ENCODE results near the gene NELL2.
A peak's percentile ranks its signal among the peaks of the same experiment; 100 is the strongest.

NELL2 gene

GRCh38 chr12:44521702-44522101 is 354.4 kb downstream of the NELL2 start:
- DNase-seq = no peak

GRCh38 chr12:44519931-44520330 is 356.2 kb downstream of the NELL2 start:
- DNase-seq = no peak

DNA sequence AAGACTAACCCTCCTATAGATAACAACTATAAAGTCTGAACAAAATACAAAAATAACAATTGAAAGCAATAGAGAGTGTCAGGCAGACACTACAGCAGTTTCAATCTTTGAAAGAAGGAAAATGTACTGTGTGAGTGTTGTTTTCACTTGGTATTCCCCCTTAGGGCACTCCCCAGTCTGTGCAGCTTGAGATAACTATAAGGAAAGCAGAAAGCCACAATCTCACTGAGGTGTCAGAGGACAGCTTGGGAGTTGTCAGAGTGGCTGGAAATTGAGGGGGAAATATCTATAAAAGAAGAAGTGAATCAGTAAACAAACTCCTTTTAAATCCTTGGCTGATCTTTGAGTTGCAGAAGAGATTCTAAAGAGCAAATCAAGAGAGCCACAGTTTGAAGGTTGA is 364.8 kb downstream of the NELL2 start:
- DNase-seq = no peak

- DNase-seq = no peak
Measured at GRCh38 chr12:44510510-44510909, 365.6 kb downstream of the NELL2 start.

GRCh38 chr12:44510076-44510475 is 366.0 kb downstream of the NELL2 start:
- no peak for DNase-seq

- DNase-seq = no peak
Measured at GRCh38 chr12:44509471-44509870, 366.6 kb downstream of the NELL2 start.

DNA sequence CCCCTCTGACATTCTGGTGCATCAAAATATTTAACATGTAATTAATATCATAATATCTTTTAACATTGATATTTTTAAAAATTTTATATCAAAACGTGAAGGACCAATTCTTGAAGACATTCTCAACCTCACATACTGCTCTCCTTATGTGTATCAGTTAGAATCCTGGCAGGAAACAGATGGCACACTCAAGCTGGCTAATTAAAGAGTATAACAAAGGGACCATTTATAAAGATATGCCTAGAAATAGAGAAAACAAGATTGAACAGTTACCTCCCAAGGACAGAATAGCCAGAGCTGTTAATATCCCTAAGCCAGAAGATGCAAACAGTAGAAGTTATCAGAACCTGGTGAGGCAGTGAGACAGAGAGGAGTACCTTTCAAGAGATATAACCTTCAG is 368.7 kb downstream of the NELL2 start:
- DNase-seq = peak; percentile 60

DNA sequence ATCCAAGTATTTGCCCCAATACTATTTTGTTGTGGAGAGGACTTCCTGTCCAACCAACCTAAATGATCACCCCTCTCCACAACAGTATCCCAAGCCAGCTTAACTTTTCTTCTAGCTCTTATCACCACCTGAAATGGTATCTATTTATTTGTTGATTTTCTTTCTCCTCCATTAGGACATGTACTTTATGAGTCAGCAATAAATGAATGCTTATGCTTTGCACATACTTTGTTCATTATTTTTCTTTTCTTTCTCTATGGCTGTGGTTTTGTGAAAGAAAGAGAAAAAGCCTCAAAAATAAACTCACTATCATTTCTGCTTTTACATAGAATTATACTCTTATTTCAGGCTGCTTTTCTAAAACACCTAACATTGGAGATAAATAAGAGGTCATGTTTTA is 371.3 kb downstream of the NELL2 start:
- no peak for DNase-seq

GRCh38 chr12:44503329-44503728 is 372.8 kb downstream of the NELL2 start:
- no peak for DNase-seq

GRCh38 chr12:44502681-44503080 is 373.4 kb downstream of the NELL2 start:
- DNase-seq = no peak

GRCh38 chr12:44500423-44500822 is 375.7 kb downstream of the NELL2 start:
- DNase-seq = no peak

DNA sequence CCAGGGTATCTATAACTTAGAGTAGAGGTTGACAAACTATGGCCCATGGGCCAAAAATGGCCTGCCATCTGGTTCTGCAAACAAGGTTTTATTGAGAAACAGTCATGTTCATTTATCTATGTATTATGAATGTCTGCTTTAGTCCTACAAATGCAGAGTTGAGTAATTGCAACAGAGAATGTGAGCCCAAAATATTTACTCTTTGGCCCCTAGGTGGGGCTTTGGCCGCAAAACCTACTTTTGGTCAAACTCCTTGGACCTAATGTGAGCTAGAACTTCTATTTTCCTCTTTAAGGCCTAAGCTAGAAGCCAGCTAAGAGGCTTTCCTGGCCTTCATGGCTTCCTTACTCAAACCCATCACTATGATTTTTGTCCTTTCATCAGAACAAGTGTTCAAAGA is 379.1 kb downstream of the NELL2 start:
- DNase-seq = no peak

- DNase-seq = no peak
Measured at GRCh38 chr12:44490181-44490580, 385.9 kb downstream of the NELL2 start.

DNA sequence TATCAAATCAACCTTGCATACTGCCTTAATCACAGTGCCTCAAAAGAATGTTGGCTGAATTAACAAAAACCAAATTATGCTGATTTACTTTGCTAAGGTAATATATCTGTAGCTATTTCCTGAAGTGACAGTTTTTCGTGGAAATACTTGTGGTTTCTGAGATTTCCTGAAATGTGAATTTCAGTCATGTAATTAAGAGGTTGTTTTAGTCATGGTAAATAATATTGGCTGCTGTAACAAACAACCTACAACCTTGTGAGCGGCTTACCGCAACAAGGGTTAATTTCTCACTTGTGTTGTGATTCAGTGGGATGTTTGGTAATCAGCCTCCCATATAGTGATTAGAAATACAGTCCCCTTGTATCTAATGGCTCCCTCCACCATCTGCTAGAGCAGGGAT is 387.9 kb downstream of the NELL2 start:
- DNase-seq = no peak

- no peak for DNase-seq
Measured at GRCh38 chr12:44484862-44485261, 391.3 kb downstream of the NELL2 start.

DNA sequence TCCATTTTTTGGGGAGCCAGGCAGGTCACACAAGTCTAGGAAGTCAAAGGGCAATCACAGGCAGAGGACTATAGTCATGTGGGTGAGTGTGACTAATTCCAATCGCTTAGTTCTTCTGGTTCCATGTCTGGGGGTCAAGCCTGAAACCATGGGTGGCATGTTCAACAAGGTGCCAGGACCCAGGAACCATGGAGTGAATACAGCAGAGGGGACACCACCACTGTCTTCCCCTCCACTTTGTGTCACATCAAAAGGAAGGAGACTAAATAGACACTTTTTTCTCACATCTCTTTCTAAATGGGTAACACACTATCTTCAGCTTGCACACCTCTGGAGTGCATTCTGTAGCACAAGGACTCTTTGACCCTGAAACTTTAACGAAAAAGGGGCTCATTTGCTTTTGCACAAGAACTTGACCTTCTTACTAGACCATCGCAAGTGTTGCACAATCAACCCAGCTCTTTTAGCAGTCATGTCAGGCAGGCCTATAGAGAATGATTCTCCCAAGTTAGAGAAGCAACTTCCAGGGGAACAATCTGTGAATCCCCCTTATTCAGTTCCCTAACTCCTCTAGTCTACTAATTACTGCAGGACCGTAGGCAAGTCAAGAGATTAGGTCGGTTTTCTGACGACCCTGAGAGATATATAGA is 398.7 kb downstream of the NELL2 start:
- DNase-seq = no peak

DNA sequence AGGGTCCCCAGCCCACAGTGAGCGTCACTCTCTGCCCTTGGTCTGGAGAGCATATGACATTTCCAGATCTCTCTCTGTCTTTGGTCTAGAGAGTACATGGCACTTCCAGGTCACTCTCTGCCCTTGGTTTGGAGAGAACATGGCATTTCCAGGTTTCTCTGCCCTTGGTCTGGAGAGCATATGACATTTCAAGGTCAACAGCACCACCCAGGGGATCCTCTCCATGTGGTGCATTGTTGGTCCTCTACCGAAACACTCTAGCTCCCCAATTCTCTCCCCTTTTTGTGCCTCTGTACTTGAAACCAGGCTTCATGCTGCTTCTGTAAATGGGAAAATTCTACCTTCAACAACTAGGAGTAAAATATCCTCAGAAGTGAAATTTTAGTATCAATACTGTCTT is 399.4 kb downstream of the NELL2 start:
- DNase-seq = no peak

GRCh38 chr12:44465139-44465538 is 411.0 kb downstream of the NELL2 start:
- no peak for DNase-seq

DNA sequence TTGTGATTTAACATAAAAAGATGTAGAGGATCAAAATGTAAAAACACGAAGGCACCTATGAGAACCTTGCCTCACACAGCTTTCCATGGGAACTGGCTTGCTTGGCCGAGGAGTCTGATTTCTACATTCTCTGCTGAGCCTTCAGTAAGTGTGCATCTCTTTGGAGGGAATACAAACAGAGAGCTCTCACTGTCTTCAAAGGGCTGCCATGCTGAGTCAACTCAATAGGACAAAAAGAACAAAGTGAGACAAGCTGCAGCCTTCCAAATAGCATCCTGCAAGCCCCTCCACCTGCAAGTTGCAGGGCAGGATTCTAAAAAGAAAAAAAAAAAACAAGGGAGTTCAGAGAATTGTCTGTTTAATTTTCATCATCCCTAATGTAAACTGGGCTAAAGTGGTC is 411.9 kb downstream of the NELL2 start:
- no peak for DNase-seq

- DNase-seq = no peak
Measured at GRCh38 chr12:44462729-44463128, 413.4 kb downstream of the NELL2 start.

DNA sequence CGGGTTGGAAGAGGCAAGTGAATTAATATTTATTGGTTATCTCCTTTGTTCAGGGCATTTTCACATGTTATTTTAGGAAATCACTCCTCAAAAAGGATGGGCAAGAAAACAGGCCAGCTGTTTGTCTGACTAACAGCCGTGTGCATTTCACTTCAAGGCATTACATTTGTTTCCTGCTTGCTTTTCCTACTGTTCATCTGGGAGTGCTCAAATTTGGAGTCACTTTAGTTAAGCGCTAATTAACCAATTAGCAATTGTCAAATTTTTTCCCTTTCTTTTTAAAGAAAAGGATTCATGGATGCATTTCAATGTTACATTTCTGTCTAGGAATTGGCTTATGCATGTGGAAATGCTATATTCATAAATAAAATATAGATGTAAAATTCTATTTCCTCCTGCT is 415.9 kb downstream of the NELL2 start:
- DNase-seq = no peak

GRCh38 chr12:44459569-44459968 is 416.5 kb downstream of the NELL2 start:
- DNase-seq = no peak

Measured in NCI-H1694 treated with DMSO at 0.1 percent for 48 hours (cell line).